ENCODE measurements around the gene CTSE. TPM values are rescaled to one million over a fixed set of nuclear protein-coding genes. Genes with fewer than 3 reads are reported as not detected.

CTSE gene
- total RNA-seq, 1 experiment from 2014 or later: 0.48 TPM

DNA sequence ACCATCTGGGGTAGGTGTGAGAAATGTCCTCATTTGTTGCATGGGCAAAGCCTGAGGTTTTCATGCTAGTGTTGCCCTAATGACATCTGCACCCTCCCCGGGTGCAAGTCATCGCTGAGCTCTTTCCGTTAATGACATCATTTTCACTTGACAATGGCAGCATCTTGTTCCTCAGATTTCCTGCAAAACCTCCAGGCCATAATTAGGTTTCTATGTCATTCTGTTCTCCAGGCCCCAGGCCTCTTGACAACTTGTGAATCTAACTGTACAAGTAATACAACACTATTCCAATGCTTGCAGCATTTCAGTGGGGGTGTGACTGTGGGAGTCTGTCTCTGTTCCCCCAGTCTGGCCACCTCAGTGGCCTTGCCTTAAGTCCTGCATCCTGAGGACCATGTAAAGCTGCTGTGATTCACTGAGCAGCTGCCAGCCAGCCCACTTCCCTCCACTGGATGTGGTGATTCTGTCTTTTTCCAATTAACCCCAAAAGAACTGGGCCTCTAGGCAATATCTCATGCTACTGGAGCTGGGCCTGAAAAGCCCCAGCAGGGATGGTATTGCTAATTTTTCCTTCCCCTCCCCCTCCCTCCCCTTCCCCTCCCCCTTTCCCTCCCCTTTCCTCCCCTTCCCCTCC lies 43.3 kb downstream of the CTSE start:
- no peaks in the 10 kb centered on the region for H3K9me3 ChIP-seq
- H3K36me3 ChIP-seq (ENCODE audit: control insufficient read depth, insufficient read depth, low read length): no peaks in the 10 kb centered on the region
- Mint-ChIP-seq H3K27me3 (ENCODE audit: insufficient read depth, unreplicated experiment) (peaks cover 5% of the 10 kb centered on the region), H3K9me3 (ENCODE audit: unreplicated experiment) (peaks cover 1% of the 10 kb centered on the region), H3K27ac (ENCODE audit: unreplicated experiment) (no peak overlapping the region), H3K4me1 (ENCODE audit: low read depth, unreplicated experiment) (no peaks in the 10 kb centered on the region), H3K4me3 (ENCODE audit: unreplicated experiment) (no peak overlapping the region), H3K36me3 (ENCODE audit: insufficient read depth, unreplicated experiment) (no peaks in the 10 kb centered on the region)
- intact Hi-C loops (cut with micrococcal nuclease; ENCODE audit: unreplicated experiment): no loop called here
- CTCF ChIA-PET: interaction anchor here (4.7 kb wide), 1 partner anchor 61 kb away, joined by 242 read pairs; no protein-coding TSS in a partner anchor
- no peaks in the 10 kb centered on the region for H3K27me3 ChIP-seq (replicated peaks; ENCODE audit: control insufficient read depth, insufficient read depth, low read length)
- TF ChIP-seq, protein P1, sequence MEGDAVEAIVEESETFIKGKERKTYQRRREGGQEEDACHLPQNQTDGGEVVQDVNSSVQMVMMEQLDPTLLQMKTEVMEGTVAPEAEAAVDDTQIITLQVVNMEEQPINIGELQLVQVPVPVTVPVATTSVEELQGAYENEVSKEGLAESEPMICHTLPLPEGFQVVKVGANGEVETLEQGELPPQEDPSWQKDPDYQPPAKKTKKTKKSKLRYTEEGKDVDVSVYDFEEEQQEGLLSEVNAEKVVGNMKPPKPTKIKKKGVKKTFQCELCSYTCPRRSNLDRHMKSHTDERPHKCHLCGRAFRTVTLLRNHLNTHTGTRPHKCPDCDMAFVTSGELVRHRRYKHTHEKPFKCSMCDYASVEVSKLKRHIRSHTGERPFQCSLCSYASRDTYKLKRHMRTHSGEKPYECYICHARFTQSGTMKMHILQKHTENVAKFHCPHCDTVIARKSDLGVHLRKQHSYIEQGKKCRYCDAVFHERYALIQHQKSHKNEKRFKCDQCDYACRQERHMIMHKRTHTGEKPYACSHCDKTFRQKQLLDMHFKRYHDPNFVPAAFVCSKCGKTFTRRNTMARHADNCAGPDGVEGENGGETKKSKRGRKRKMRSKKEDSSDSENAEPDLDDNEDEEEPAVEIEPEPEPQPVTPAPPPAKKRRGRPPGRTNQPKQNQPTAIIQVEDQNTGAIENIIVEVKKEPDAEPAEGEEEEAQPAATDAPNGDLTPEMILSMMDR (IDR thresholded peaks at IDR 0.05; ENCODE audit: insufficient read depth in 1 of 2, low read depth in 1 of 2, low read length in 1 of 2, severe bottlenecking in 1 of 2, unreplicated experiment in 1 of 2): no peak
- no peak for DNase-seq
- POLR2A ChIA-PET: no interaction called here
- H3K4me1 ChIP-seq: 0 out of 2 replicates have a peak, but pooled peaks cover 8% of the 10 kb centered on the region
- BruUV-seq (replicated peaks): no TSS peak
- H3K4me3 ChIP-seq (ENCODE audit: low read depth, low read length): no peak overlapping the region

GRCh38 chr1:205979301-205979700 lies 44.4 kb downstream of the CTSE start:
- Histone ChIP-seq H3K27me3 (replicated peaks; ENCODE audit: control insufficient read depth, insufficient read depth, low read length) (no peaks in the 10 kb centered on the region), H3K4me1 (0 out of 2 replicates have a peak, but pooled peaks cover 8% of the 10 kb centered on the region), H3K9me3 (no peaks in the 10 kb centered on the region), H3K4me3 (ENCODE audit: low read depth, low read length) (no peak overlapping the region), H3K36me3 (ENCODE audit: control insufficient read depth, insufficient read depth, low read length) (no peaks in the 10 kb centered on the region)
- TF ChIP-seq, protein P1 (IDR thresholded peaks at IDR 0.05; ENCODE audit: insufficient read depth in 1 of 2, low read depth in 1 of 2, low read length in 1 of 2, severe bottlenecking in 1 of 2, unreplicated experiment in 1 of 2): no peak
- intact Hi-C loops (cut with micrococcal nuclease; ENCODE audit: unreplicated experiment): loop anchor here (5.0 kb wide), 1 partner anchor 322 kb away; no protein-coding TSS in a partner anchor
- no TSS peak for BruUV-seq (replicated peaks)
- H3K27ac Mint-ChIP-seq (ENCODE audit: unreplicated experiment): no peak overlapping the region
- no peaks in the 10 kb centered on the region for H3K4me1 Mint-ChIP-seq (ENCODE audit: low read depth, unreplicated experiment)
- CTCF ChIA-PET: interaction anchor here (0.6 to 4.7 kb wide), 2 partner anchors 60 to 1338 kb away, joined by 3 to 242 read pairs; no protein-coding TSS in a partner anchor
- no peaks in the 10 kb centered on the region for H3K36me3 Mint-ChIP-seq (ENCODE audit: insufficient read depth, unreplicated experiment)
- POLR2A ChIA-PET: no interaction called here
- no peak overlapping the region for H3K4me3 Mint-ChIP-seq (ENCODE audit: unreplicated experiment)
- peaks cover 5% of the 10 kb centered on the region for H3K27me3 Mint-ChIP-seq (ENCODE audit: insufficient read depth, unreplicated experiment)
- DNase-seq: no peak
- peaks cover 12% of the 10 kb centered on the region for H3K9me3 Mint-ChIP-seq (ENCODE audit: unreplicated experiment)

DNA sequence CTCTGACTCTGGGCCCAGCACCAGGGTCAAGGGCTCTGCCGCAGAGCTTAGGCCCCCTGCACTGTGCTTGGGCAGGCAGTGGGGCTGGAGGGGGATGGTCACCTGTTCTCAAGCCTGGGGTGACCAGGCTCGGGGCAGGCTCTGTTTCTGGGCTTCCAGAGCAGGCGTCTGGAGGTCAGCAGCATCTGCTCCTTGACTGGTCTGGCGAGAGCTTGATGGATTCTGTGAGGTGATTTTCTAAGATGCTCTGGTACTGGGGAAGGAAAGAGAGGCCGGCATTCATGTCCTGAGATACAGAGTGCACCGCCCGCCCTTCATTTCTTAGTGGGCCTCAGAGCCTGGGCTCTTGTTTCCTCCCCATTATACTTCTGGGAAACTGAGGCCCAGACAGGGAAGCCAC lies 45.0 kb downstream of the CTSE start:
- Histone ChIP-seq H3K27me3 (replicated peaks; ENCODE audit: control insufficient read depth, insufficient read depth, low read length) (no peaks in the 10 kb centered on the region), H3K4me3 (ENCODE audit: low read depth, low read length) (no peak overlapping the region), H3K9me3 (no peaks in the 10 kb centered on the region), H3K36me3 (ENCODE audit: control insufficient read depth, insufficient read depth, low read length) (no peaks in the 10 kb centered on the region), H3K4me1 (0 out of 2 replicates have a peak, but pooled peaks cover 6% of the 10 kb centered on the region)
- ChIA-PET POLR2A (no interaction called here), CTCF (interaction anchor here (2.2 to 4.7 kb wide), 4 partner anchors 59 to 319 kb away, joined by 14 to 242 read pairs (median 60); no protein-coding TSS in a partner anchor)
- no TSS peak for BruUV-seq (replicated peaks)
- H3K27ac Mint-ChIP-seq (ENCODE audit: unreplicated experiment): no peak overlapping the region
- H3K4me1 Mint-ChIP-seq (ENCODE audit: low read depth, unreplicated experiment): no peaks in the 10 kb centered on the region
- H3K27me3 Mint-ChIP-seq (ENCODE audit: insufficient read depth, unreplicated experiment): peaks cover 5% of the 10 kb centered on the region
- TF ChIP-seq, protein P1 (IDR thresholded peaks at IDR 0.05; ENCODE audit: insufficient read depth in 1 of 2, low read depth in 1 of 2, low read length in 1 of 2, severe bottlenecking in 1 of 2, unreplicated experiment in 1 of 2): no peak
- DNase-seq: no peak
- intact Hi-C loops (cut with micrococcal nuclease; ENCODE audit: unreplicated experiment): loop anchor here (5.0 kb wide), 1 partner anchor 321 kb away; no protein-coding TSS in a partner anchor
- no peaks in the 10 kb centered on the region for H3K36me3 Mint-ChIP-seq (ENCODE audit: insufficient read depth, unreplicated experiment)
- no peak overlapping the region for H3K4me3 Mint-ChIP-seq (ENCODE audit: unreplicated experiment)
- H3K9me3 Mint-ChIP-seq (ENCODE audit: unreplicated experiment): peaks cover 18% of the 10 kb centered on the region

Data from Caco-2 (cell line).